Measurements from ENCODE around the gene HJURP.

- no peak for TF ChIP-seq EZH2phosphoT487 (IDR thresholded peaks at IDR 0.05)
- TF ChIP-seq CTCF (IDR thresholded peaks at IDR 0.05), result no peak
- TF ChIP-seq EZH2 (IDR thresholded peaks at IDR 0.05), result no peak
Observed at GRCh38 chr2:233817995-233818638, 36.2 kb downstream of the HJURP start.

All from neural progenitor cell (in vitro differentiated cells).